ENCODE data around the gene ZNF428.

DNA sequence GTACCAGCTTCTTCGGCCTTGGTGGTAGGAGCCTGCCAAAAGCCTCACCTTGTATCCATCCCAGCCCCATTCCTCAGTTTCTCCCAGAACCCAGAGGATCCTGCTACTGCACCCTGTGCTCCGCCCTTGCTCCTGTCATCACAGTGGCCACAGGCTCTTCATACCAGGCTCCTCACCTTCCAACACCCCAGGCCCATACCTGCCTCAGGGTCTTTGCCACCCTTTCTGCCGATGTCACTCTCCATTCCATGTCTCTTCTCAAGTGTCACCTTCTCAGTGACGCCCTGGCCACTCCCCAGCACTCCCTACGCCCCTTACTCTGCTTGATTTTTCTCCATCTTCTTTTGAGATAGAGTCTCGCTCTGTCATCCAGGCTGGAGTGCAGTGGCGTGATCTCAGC is 9.6 kb downstream of the ZNF428 start:
- TF ChIP-seq, protein P1, sequence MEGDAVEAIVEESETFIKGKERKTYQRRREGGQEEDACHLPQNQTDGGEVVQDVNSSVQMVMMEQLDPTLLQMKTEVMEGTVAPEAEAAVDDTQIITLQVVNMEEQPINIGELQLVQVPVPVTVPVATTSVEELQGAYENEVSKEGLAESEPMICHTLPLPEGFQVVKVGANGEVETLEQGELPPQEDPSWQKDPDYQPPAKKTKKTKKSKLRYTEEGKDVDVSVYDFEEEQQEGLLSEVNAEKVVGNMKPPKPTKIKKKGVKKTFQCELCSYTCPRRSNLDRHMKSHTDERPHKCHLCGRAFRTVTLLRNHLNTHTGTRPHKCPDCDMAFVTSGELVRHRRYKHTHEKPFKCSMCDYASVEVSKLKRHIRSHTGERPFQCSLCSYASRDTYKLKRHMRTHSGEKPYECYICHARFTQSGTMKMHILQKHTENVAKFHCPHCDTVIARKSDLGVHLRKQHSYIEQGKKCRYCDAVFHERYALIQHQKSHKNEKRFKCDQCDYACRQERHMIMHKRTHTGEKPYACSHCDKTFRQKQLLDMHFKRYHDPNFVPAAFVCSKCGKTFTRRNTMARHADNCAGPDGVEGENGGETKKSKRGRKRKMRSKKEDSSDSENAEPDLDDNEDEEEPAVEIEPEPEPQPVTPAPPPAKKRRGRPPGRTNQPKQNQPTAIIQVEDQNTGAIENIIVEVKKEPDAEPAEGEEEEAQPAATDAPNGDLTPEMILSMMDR (IDR thresholded peaks at IDR 0.05), result no peak
- TF ChIP-seq POLR2A (IDR thresholded peaks at IDR 0.05), result no peak

Measured in thyroid gland (tissue), 4 donors.